GM19395 (cell line): ENCODE data around the gene XXYLT1.
A peak's percentile ranks its signal among the peaks of the same experiment; 100 is the strongest.

Experiments used
- ATAC-seq: cut with Tn5 transposase; IDR thresholded peaks from one replicate; pipeline ENCODE4 v1.9.1; 2021; ENCODE audit warnings: mild to moderate bottlenecking, moderate library complexity; ENCODE audit not compliant: unreplicated experiment

Gene XXYLT1

DNA sequence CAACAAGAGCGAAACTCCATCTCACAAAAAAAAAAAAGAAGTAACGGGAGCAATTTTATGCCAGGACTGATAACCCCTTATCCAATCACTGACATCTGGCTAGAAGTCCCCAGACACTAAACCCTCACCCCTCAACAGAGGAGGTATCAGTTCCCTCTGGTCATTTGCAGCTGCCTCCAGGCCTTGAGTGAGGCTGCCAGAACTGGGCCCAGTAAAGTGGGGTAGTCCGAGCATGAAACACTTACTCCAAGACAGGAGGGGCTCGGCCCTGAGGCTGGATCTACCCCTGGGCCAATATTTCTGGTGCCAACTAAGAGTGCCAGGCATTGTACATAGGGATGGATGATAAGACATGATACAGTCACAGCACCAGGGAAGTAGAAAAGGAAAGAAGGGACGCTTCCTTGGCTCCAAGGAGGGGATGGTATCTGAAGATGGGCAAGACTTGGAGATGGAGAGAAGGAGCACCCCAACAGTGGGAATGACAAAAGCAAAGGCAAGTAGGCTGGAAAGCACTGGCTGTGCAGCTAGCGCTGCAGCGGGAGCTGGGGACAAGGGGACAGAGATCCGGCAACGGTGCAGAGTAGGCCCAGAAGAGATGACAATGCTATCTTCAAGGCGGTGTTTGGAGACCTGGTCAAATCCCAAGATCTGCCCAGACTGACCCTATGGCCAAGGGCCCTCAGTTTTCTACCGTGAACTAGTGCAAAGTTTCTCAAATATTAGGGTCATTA lies 2.2 kb downstream of the XXYLT1 start:
- no peak for ATAC-seq

DNA sequence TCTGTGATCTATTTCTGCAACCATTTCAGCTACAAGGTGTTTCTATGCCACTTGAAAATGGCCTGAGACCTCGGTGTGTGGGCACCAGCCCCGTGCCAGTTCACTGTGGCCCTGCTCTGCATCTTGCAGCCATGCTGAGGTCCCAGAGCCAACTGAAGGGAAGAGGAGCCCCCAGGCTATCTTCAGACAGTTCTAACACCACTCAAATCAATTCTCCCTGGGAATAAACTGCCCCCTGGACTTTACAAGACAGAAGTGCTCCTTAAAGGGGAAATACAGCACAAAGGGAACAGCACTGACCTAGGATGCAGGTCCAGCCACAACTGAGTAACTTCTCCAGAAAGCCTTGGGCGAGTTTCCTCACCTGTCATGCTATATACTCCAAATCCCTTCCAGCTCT lies 3.9 kb downstream of the XXYLT1 start:
- ATAC-seq, result no peak

DNA sequence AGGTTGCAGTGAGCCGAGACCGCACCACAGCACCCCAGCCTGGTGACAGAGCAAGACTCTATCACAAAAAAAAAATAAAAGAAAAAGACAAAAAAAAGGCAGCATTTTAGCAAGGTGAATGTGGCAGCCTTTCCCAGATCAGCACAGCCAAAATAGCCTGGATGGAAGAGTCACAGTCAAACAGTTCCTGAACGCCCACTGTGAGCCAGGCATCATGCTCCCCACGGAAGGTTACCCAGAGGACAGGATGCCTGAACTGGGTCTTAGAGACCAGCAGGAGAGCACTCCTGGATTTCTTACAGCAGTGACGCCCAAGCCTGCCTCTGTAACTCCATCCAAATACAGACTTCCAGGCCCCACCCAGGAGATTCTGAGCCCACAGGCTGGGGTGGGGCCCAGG lies 4.5 kb downstream of the XXYLT1 start:
- no peak for ATAC-seq

DNA sequence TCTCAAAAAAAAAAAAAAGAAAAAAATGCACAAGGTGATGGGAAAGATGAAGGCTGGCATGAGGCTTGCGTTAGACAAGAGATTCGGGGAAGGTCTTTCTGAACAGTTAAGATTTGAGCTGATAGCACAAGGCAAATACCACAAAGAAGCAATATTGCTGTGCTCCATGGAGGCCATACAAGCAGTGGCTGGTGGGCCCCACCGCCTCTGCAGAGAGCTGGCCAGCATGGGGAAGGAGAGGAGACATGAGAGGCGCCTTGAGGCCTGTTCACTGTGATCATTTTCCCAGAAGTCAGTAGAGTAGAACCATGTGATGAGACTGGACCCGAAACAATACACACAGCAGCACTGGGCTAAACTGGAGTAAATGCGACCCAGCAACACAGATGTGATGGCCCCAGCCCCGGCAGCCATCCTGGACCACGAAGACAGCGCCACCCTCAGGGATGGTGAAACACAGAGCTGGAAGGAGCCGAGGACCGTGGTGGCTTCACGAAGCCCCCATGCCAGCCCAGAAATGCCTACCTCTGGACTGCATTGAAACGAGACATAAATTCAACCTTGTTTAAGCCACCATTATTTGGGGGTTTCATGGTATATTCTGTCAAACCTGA lies 5.5 kb downstream of the XXYLT1 start:
- ATAC-seq, result no peak

DNA sequence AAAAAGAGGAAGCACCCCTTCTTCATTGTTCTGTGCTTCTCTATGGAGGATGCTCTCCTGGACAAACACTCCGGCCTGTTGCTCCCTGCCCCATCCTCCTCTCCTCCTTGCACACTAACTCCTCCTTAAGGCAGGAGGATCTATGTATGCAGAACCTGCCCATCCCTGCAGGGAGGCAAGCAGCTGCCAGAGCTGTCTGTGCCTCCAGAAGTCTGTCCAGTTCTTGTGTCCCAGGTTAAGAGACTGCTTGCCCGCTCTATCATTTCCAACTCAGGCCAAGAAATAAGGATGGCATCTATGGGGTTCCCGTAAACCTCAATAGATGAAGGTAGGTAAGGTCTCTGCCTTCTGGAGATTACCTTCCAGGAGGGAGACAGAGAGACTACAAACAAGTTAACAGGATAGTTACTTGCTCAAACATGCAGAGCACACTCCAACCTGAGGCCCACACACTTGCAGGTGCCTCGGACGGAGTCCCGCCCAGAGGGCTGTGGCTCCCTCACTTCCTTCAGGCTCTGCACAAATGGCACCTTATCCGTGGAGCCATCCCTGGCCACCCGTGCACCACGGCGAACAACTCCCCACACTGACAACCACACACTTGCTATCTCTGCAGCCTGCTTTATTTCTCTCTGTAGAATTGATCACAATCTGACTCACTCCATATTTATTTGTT lies 6.9 kb downstream of the XXYLT1 start:
- no peak for ATAC-seq

DNA sequence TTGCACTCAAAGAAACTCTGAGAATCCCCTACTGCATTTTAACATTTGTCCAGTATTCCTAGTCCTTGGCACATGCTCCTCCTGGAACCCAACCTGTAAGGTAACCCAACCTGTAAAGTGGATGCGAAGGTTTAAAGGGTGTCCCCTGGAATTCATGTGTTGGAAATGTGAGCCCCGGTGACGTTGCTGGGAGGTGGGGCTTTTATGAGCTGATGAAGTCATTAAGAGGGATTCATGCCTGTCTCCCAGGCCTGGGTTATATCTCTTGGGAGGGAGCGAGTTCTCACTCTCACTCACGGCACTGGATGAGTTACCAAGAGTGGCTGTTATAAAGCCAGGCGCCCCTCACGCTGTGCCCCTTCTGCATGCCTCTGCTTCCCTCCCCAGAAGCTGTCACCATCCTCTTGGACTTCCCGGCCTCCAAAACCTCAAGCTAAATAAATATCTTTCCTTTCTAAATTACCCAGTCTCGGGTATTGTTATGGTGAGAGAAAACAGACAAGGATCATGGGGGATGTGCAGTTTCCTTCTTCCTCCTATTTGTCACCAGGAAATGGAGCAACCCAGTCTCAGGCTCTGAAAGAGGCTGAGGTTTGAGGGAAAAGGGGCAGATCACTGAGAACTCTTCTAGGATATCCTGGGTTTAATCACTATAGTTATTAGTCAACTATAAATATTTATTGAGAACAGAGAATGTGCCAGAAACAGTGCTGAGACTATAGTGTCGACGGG lies 7.6 kb downstream of the XXYLT1 start:
- ATAC-seq, result no peak

DNA sequence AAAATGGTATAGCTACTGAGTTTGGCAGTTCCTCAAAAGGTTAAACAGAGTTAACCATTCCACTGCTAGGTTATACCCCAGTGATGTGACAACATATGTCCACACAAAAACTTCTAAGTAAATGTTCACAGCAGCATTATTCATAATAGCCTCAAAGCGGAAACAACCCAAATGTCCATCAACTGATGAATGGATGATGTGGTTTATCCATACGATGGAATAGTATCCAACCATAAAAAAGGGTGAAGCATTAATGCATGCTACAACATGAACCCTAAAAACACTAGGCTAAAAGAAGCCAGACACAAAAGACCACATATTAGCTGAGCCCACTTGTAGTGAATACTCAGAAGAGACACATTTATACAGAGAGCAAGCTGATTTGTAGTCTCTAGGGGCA lies 9.0 kb downstream of the XXYLT1 start:
- ATAC-seq, result no peak

DNA sequence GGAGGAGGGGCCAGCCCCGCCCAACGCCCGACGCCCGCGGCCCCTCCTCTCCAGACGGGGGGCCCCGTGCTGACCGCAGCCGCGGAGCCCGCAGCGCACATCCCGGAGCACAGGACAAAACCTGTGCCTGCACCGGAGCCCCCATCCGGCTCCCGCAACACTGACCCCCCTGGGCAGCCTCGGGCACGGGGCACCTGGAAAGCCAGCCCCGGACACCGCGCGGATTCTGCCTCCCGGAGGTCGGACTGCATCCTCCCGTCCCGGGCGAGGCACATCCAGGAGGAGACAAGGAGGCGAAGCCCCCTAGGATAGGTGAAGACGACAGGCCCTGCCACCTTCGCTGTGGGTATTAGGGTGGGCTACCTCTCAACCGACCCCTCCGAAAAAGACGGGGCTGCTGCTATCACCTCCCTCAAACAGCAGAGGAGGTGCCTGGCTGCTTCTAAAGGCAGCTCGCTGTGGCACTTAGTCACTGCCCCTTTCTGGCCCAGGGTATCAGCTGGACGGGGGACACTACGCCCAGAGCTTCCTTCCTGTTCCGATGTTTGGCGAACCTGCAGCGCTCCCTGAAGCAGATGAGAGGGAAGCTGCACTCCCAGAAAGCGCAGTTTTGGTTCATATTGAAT lies 10.6 kb downstream of the XXYLT1 start:
- ATAC-seq, result peak; percentile 20

DNA sequence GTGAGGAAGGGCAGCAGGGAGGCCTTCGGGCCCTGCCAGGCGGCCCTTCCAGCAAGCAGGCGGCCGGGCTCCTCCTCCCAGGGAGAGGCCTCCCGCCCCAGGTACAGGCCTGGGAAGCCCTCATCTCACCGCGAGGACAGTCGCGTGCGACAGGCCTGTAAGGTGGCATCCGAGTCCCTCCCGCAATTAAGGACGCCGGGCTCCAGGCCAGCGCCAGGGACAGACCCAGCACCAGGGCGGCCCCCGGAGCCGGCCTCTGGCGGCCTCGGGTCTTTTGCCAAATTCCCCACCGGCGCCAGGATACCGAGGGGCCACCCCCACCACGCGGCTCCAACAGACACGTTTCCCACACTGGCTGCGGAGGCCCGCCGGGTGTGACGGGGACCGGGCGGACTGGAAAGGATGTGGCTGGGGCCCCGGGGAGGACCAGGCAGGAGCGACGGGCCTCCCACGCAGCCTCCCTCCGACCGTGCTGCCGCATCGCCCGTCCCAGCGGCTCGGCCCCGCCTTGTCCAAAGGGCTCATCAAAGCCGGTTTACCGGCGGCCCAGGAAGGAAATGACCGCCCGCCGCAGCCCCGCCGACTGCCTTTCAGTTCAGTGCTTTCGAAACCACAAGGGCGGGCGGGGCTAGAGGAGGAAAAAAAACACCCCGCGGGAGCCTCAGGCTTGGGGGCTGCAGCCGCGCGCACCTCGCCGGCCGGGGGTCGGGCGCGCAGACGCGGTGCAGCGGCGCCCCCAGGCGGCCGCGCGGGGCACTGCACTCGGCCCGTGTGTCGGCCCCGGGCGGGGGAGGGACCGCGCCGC lies 11.3 kb downstream of the XXYLT1 start:
- peak; percentile 85 for ATAC-seq

DNA sequence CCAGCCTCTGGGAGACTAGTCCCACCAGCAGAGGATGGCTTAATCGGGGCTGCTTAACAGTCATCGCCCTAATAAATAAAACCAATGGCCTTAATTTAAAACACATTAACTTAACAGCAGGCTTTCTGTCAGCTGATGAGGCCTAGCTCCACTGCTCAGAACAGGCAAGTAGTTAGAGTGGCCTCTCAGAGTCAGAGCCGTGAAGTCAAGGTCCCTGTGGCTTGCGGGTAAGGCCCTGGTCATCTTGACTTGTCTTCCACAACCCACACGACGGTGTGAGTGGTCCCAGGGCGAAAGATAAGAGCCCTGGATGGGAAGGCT lies 11.8 kb downstream of the XXYLT1 start:
- peak; percentile 4 for ATAC-seq

DNA sequence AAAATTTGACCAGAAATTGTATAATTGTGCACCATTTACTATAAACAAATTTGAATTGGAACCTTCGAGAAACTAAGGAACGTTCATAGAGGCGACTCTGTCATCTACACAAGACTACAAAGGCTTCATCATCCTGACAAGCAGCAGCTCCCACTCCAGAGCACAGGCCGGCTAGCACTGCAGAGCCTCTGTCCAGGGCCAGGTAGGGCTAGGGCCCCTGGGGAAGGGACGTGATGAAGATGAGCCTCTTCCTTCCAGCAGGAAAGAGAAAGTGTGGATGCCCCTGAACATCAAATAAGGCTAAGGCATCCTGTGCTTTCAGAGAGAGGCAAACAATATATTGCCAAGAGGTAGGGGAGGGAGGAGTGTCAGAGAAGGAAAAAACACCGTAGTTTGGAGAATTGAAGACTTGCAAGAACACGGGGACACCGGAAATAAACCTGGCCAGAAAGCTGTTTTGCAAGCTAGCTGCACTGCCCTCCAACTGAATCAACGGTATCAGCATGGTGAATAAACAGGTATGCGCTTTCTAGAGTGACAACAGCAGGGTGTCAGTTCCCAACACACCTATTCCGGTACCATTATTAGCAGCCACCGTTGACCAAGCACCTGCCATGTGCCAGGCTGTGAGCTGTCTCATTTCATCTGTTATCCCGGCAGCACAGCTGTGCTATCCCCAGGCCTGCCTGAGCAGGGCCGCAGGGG lies 12.4 kb downstream of the XXYLT1 start:
- no peak for ATAC-seq

DNA sequence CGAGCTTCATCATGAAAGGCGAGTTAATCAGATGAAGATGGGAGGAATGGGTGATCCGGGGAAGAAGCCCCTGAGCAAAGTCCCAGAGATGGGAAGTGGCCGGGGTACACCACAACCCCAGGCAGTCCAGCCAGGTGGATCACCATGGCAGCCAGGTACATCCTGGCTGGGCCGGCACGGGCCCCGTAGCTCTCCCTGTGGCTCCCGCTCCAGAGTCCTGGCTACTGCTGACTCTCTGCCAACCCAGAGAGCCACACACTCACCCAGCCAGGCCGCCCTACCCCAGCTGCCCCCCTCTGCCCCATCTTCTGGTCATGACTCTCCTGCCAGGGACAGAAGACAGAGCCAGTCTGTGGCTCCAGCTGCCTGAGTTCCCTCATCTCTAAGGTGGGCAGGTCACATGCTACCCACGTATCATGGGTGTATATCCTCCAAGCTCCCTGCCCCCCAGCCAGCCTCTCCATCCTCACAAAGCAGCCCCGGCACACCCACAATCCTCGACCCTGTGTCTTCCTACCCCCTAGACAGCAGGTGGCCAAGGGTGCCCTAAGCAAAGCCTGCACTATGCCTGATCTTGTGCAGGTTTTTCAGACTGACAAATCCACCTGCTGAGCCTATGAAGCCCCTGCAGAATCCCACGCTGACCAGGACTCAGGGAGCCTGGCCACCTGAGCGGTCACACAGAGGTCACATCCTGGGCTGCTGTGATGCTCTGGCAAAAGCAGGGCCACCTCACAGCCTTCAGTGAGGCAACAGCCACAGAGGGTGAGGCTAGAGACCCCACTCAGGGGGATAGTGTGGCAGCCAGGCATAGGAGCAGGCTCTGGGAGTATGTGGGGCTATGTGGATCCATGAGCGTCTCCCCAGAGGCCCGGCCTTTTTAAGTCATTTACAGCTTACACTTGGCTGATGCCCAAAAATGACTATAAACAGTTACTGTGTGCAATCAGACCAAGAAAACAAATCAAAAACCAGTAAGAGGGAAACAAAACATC lies 13.2 kb downstream of the XXYLT1 start:
- ATAC-seq, result no peak

DNA sequence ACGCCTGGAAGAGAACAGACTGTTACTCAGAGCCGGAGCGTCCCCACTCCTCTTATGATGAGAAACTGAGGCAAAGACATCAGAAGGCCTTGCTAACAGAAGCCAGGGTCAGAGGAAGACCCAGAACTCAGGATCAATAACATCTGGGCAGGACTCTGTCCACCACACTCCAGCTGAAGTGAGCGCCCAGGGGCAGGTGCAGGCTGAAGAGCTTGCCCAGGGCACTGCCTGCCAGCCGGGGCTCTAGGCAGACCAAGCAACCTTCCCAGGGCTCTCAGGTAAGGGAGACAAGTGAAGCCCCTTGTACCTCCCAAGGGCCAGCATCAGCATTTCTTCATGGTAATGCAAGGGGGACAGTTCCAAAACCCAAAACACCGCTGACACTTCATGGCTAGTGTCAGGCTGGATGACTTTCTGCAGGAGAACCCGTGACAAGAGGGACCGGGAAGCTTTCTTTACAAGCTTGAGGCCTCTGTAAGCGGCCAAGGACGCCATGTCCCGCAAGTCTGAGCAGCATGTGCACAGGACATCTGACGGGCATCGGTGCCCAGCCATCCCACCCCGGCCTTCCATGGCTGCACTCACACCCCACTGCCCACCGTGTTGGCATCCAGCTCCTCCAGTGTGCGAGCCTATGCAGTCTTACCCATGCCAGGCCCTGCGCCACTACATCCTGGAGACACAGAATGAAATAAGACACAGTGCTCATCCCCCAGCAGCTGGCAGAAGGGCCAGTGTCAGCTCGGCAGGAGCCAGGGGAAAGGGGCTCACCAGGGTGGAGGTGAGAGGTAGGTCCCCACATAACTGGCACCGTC lies 14.1 kb downstream of the XXYLT1 start:
- ATAC-seq, result no peak

DNA sequence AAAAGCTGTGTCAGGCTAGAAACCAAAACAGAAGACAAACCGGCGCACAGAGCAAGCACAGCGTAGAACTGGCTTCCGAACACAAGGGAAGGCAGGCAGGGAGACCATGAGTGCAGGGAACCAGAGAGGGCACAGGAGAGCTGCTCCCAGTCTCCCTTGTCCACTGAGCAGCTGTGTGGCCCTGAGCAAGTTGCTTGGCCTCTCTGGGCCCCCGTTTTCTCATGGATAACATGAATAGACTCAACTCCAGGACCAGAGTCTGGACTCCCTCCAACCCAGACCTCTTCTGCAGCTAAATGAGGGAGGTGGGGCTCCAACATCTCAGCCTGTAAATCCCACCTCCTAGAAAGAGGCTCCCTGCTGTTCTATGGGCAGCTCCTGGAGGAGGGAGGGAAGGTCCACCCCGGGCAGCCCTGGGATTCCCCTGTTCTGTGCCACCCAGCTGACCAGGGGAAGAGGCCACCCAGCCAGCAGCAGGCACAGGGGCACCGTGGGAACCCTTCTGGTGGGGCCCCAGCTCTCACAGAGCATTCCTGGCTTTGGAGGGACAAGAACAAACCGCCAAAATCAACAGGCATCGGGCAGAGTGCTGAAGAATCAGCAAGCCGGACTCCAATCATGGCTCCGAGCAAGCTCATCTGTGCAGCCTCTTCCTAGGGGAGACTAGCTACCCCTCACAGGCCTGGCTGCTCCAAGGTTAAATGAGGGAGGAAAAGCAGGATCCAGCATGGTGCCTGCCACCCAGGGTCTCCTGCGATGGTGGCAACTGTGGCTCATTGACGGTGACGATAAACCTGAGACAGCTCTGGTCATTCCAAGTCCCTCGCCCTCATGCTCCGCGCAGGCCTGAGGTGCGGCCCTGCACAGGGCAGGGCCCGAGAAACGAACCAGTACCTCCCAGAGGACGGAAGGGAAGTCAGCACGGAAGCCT lies 15.1 kb downstream of the XXYLT1 start:
- no peak for ATAC-seq

DNA sequence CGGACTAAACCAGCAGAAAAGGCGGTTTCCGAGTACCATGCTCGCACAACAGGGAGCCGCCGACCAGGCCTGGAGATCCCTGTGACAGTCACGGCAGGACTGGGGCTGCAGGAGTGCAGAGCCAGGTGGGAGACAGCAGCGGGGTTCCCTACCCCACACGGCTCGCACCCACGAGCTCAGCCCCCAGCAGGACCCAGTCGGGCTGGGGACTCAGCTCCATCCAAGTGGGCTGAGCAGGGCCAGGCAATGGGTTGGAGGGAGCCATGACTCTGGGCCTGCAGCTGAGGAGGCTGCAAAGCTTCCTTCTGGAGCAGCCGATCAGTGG lies 15.8 kb downstream of the XXYLT1 start:
- no peak for ATAC-seq

DNA sequence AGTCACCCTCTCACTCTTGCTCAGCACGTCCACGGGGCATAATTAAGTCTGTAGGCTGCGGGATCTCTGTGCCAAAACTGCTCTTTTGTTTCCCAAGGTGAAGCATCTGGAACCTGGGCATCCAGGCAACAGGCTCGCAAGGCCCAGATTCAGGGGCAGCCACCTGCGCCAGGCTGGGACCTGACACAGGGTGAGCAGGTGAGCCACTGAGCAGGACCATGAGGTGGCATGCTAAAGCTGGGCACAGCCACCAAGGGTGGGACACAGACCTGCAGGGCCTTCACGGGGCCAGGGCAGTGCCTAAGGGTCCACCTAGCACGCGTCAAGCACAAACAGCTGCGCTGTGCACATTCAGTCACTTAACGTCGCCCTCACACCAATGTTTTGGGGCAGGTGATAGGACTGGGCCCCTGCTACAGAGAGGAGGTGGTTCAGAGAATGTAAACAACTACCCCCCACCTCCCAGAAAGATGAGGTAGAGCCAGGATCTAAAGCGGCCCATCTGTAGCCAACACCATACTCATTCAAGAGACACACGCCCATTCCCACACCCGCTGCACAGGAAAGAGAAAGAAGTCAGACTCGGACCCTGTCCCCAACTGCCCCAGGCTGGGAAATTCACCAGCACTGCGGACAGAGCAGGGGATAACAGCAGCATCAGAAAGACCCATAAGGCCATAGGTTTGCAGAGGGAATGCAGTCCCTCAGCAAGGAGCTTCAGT lies 16.3 kb downstream of the XXYLT1 start:
- ATAC-seq, result no peak
